SK-N-MC (cell line): ENCODE measurements around the gene ANXA8.

Experiments used
- DNase-seq: peaks from one replicate; pipeline ENCODE4 v3.0.0-alpha.2; 2011; ENCODE audit warnings: low read depth, low spot score
- H3K27ac ChIP-seq: fragments of 200-600 bp; sonication (generic); 2 replicates; pipeline ENCODE4 v1.5.1; 2016; ENCODE audit warnings: mixed run types
- H3K36me3 ChIP-seq: fragments of 200-600 bp; sonication (generic); 2 replicates; pipeline ENCODE4 v1.6.1; 2017; ENCODE audit warnings: antibody characterized with exemption, low read length, mixed read lengths; ENCODE audit not compliant: insufficient read depth
- H3K4me3 ChIP-seq: fragments of 200-600 bp; sonication (generic); 2 replicates; pipeline ENCODE4 v1.5.1; 2016
- H3K9ac ChIP-seq: fragments of 200-600 bp; sonication (generic); 2 replicates; pipeline ENCODE4 v1.8.0; 2017; ENCODE audit warnings: mixed run types, mixed read lengths; ENCODE audit not compliant: insufficient read length
- H3K9me3 ChIP-seq: fragments of 200-600 bp; sonication (generic); 2 replicates; pipeline ENCODE4 v1.6.1; 2017; ENCODE audit warnings: low read depth, mild to moderate bottlenecking, antibody characterized with exemption, low read length, moderate library complexity, mixed read lengths
- EZH2 ChIP-seq: fragments of 200-600 bp; sonication (generic); IDR thresholded peaks from one replicate; pipeline ENCODE4 v1.6.1; 2017; ENCODE audit warnings: antibody characterized with exemption
- FOXP2 ChIP-seq: optimal IDR thresholded peaks from 2 replicates; pipeline ENCODE3; 2011; ENCODE audit warnings: mild to moderate bottlenecking, moderate library complexity; ENCODE audit not compliant: insufficient read depth; ENCODE audit errors: extremely low read length, control extremely low read depth
- POLR2AphosphoS5 ChIP-seq: IDR thresholded peaks from 2 replicates; pipeline ENCODE4 v1.6.1; 2012; ENCODE audit warnings: mild to moderate bottlenecking, low read depth, low read length, borderline replicate concordance

Gene ANXA8

GRCh38 chr10:47445720-47446119, 38.2 kb downstream of the ANXA8 start:
- no peaks in the 10 kb centered on the region for H3K9me3 ChIP-seq
- no peak for DNase-seq
- no peak overlapping the region for H3K4me3 ChIP-seq
- no peaks in the 10 kb centered on the region for H3K36me3 ChIP-seq
- TF ChIP-seq EZH2, result no peak
- TF ChIP-seq FOXP2, result no peak
- no peak for TF ChIP-seq POLR2AphosphoS5
- H3K9ac ChIP-seq, result no peak overlapping the region
- H3K27ac ChIP-seq, result no peak overlapping the region

GRCh38 chr10:47444047-47444446, 39.9 kb downstream of the ANXA8 start:
- TF ChIP-seq EZH2, result no peak
- TF ChIP-seq POLR2AphosphoS5, result no peak
- no peak for TF ChIP-seq FOXP2
- Histone ChIP-seq H3K9ac (no peak overlapping the region), H3K27ac (no peak overlapping the region), H3K4me3 (no peak overlapping the region), H3K36me3 (no peaks in the 10 kb centered on the region), H3K9me3 (no peaks in the 10 kb centered on the region)
- no peak for DNase-seq

- Histone ChIP-seq H3K27ac (no peak overlapping the region), H3K4me3 (no peak overlapping the region), H3K9ac (no peak overlapping the region), H3K9me3 (no peaks in the 10 kb centered on the region), H3K36me3 (no peaks in the 10 kb centered on the region)
- no peak for DNase-seq
- TF ChIP-seq FOXP2 (no peak), POLR2AphosphoS5 (no peak), EZH2 (no peak)
Measured at GRCh38 chr10:47443145-47443544, 40.8 kb downstream of the ANXA8 start.

- Histone ChIP-seq H3K9me3 (no peaks in the 10 kb centered on the region), H3K4me3 (no peak overlapping the region), H3K27ac (no peak overlapping the region), H3K36me3 (no peaks in the 10 kb centered on the region), H3K9ac (no peak overlapping the region)
- TF ChIP-seq EZH2 (no peak), FOXP2 (no peak), POLR2AphosphoS5 (no peak)
- no peak for DNase-seq
Measured at GRCh38 chr10:47442351-47442750, 41.6 kb downstream of the ANXA8 start.

GRCh38 chr10:47441938-47442337, 42.0 kb downstream of the ANXA8 start:
- H3K27ac ChIP-seq, result no peak overlapping the region
- no peak for DNase-seq
- H3K36me3 ChIP-seq, result no peaks in the 10 kb centered on the region
- H3K9me3 ChIP-seq, result no peaks in the 10 kb centered on the region
- TF ChIP-seq FOXP2, result no peak
- no peak overlapping the region for H3K4me3 ChIP-seq
- H3K9ac ChIP-seq, result no peak overlapping the region

GRCh38 chr10:47440207-47440606, 43.7 kb downstream of the ANXA8 start:
- TF ChIP-seq EZH2, result no peak
- H3K27ac ChIP-seq, result no peak overlapping the region
- DNase-seq, result no peak
- H3K9me3 ChIP-seq, result no peaks in the 10 kb centered on the region
- H3K36me3 ChIP-seq, result no peaks in the 10 kb centered on the region
- no peak overlapping the region for H3K9ac ChIP-seq
- no peak overlapping the region for H3K4me3 ChIP-seq

- DNase-seq, result no peak
- TF ChIP-seq EZH2, result no peak
- no peak for TF ChIP-seq FOXP2
- no peak for TF ChIP-seq POLR2AphosphoS5
Measured at GRCh38 chr10:47438857-47439474, 44.9 kb downstream of the ANXA8 start.

GRCh38 chr10:47435081-47435480, 48.8 kb downstream of the ANXA8 start:
- no peak overlapping the region for H3K27ac ChIP-seq
- TF ChIP-seq POLR2AphosphoS5 (no peak), EZH2 (no peak), FOXP2 (no peak)
- no peak for DNase-seq
- H3K9ac ChIP-seq, result no peak overlapping the region
- no peaks in the 10 kb centered on the region for H3K9me3 ChIP-seq
- no peak overlapping the region for H3K4me3 ChIP-seq
- H3K36me3 ChIP-seq, result no peaks in the 10 kb centered on the region

More at GRCh38 chr10:47438857-47439474, 44.9 kb downstream of the ANXA8 start:
- Histone ChIP-seq H3K9ac (no peak overlapping the region), H3K4me3 (no peak overlapping the region), H3K27ac (no peak overlapping the region), H3K36me3 (no peaks in the 10 kb centered on the region), H3K9me3 (no peaks in the 10 kb centered on the region)

GRCh38 chr10:47425813-47426419, 58.0 kb downstream of the ANXA8 start:
- Histone ChIP-seq H3K36me3 (no peaks in the 10 kb centered on the region), H3K4me3 (no peak overlapping the region), H3K27ac (no peak overlapping the region), H3K9me3 (no peaks in the 10 kb centered on the region), H3K9ac (no peak overlapping the region)
- DNase-seq, result no peak
- TF ChIP-seq EZH2, result no peak
